ENCODE data around the gene CBX2. TPM values are rescaled to one million over a fixed set of nuclear protein-coding genes. Genes with fewer than 3 reads are reported as not detected.

Gene CBX2
- total RNA-seq, 1 donor from 2014 or later, result 5.7 TPM

DNA sequence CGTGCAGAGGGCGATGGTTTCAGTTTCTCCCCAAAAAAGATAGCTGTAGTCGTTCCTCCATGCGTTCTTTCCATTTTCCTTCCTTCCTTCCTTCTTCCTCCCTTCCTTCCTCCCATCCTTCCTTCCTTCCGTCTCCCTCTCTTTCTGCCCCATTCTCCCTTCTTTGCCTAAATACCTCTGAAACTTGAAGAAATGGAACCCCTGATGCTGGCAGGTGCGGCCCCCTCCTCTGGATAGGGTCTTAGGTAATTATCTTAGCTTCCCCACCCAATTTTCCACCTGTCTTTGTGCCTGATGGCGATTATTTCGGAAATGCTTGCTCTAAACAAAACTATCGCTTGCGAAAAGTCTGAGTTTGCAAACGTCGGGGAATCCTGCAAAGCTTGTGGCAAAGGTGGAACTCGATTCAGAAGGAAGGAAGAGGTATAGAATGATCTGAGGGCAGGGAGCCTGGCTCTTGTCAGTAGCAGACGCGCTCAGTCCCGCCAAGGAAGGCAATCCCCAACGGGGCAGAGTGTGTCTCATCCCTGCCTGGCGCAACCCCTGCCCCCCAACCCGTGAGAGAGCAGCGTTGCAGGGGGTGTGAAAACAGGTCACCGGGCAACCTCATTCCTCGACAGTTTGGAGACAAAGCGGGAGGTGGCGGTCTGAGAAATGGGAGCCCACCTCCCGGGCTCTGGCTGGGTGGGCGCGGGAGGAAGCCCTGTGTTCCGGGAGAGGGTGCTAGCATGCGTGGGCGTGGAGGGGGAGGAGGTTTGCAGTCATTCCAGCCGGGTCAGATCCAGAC, 21.8 kb downstream of the CBX2 start:
- H3K27me3 ChIP-seq (ENCODE audit: control insufficient read depth in 3 of 3, insufficient read depth in 3 of 3, low read length in 3 of 3), result peaks cover 67 to 73% (median 70%) of the 10 kb centered on the region in 3 donors
- H3K9me3 ChIP-seq (ENCODE audit: control insufficient read depth in 3 of 3, low read length in 3 of 3), result no peaks in the 10 kb centered on the region
- no peaks in the 10 kb centered on the region for H3K36me3 ChIP-seq (ENCODE audit: control insufficient read depth in 3 of 3, insufficient read depth in 3 of 3, low read length in 3 of 3)
- peak overlapping the region in 1 of 3 donors; percentile 29 for H3K4me3 ChIP-seq (ENCODE audit: low read length in 3 of 3)
- peak overlapping the region in 1 of 3 donors; percentile 16 for H3K9ac ChIP-seq (ENCODE audit: low read depth in 1 of 3, low read length in 3 of 3)
- no peak overlapping the region for H3K27ac ChIP-seq (ENCODE audit: low read depth, low read length)
- H3K4me1 ChIP-seq (ENCODE audit: control insufficient read depth in 3 of 3, insufficient read depth in 3 of 3, low read length in 3 of 3), result peaks cover 39 to 49% (median 45%) of the 10 kb centered on the region in 3 donors

DNA sequence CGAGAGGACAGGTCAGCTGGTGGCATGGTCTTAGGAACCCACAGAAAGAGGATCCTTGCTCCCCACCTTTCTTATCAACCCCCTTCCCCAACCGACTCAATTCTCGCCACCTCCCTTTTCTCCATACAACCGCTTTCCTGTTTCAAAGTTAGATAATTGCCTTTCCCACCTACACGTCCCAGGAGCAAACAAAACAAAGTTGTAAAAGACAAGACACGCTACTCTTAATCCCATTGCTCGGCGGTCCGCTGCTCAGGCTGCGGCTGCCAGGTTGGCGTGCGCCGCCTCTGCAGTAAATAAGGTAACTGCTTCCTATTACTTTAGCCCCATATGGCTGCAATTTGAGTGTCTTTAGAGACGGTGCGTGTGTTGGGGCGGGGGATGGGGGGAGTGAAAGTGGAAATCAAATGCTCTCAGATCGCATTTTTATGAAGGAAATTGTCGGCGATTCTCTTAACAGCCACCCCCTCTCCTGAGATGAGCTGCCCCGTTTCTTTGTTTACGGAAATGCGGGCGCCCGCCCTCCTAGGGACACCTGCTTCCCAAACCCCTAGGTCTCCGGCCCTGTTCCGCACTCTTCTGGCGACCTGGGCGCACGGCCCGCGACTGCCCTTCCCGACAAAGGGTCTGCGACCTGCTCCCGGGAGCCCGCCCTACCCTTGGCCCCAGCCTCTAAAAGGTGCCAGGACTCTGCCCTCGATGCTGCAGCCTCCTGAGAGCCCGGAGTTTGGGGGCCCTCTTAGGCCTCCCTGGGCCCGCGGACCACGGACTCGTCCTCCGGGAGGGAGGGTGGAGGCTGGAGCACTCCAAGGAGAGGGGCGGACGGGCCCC, 22.6 kb downstream of the CBX2 start:
- H3K27me3 ChIP-seq (ENCODE audit: control insufficient read depth in 3 of 3, insufficient read depth in 3 of 3, low read length in 3 of 3), result peaks cover 75 to 78% (median 78%) of the 10 kb centered on the region in 3 donors
- H3K9ac ChIP-seq (ENCODE audit: low read depth in 1 of 3, low read length in 3 of 3), result no peak overlapping the region
- no peaks in the 10 kb centered on the region for H3K36me3 ChIP-seq (ENCODE audit: control insufficient read depth in 3 of 3, insufficient read depth in 3 of 3, low read length in 3 of 3)
- peaks cover 39 to 49% (median 45%) of the 10 kb centered on the region in 3 donors for H3K4me1 ChIP-seq (ENCODE audit: control insufficient read depth in 3 of 3, insufficient read depth in 3 of 3, low read length in 3 of 3)
- H3K4me3 ChIP-seq (ENCODE audit: low read length in 3 of 3), result no peak overlapping the region
- no peak overlapping the region for H3K27ac ChIP-seq (ENCODE audit: low read depth, low read length)
- H3K9me3 ChIP-seq (ENCODE audit: control insufficient read depth in 3 of 3, low read length in 3 of 3), result no peaks in the 10 kb centered on the region

DNA sequence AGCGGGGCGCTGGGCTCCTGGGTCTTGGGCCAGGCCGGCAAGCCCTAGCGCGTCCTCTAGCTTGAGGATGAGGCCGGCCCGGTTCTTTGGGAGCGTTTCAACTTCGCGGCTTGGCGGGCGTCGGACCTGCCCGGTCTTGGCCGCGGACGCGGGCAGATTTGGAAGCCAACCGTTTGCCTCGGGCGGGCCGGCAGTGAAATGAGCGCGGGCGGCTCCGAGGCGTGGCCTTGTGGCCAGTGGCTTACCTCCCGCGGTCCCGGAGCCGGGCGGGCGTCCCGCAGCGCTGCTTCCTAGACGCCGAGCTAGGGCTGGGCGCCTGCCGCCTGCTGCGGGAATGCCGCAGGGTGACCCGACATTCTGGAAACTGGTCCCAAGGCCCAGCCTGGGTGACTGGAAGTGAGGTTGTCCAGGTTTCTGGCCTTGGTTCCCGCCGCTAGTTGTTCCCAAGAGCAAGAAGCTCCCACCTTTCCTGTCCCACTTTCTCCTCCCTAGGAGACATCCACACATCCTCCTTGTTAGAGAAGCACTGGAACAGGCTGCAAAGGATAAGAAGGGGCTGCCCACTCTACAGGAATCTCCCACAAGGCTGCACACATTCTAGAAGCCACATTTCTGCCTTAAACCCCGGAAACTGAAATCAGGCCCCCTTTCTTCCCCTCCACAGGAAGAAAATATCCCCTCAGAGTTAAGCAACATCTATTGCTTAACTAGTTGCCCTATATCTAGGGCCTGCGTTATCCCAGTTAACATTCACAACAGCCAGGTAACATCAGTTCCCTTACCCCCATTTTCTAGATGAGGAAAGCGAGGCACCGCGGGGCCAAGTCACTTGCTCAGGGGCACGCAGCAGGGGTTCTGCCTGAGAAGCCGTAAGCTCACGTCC, 23.4 kb downstream of the CBX2 start:
- H3K9me3 ChIP-seq (ENCODE audit: control insufficient read depth in 3 of 3, low read length in 3 of 3), result no peaks in the 10 kb centered on the region
- H3K4me1 ChIP-seq (ENCODE audit: control insufficient read depth in 3 of 3, insufficient read depth in 3 of 3, low read length in 3 of 3), result peaks cover 33 to 42% (median 41%) of the 10 kb centered on the region in 3 donors
- H3K27ac ChIP-seq (ENCODE audit: low read depth, low read length), result no peak overlapping the region
- H3K27me3 ChIP-seq (ENCODE audit: control insufficient read depth in 3 of 3, insufficient read depth in 3 of 3, low read length in 3 of 3), result peaks cover 84 to 87% (median 87%) of the 10 kb centered on the region in 3 donors
- H3K9ac ChIP-seq (ENCODE audit: low read depth in 1 of 3, low read length in 3 of 3), result no peak overlapping the region
- no peak overlapping the region for H3K4me3 ChIP-seq (ENCODE audit: low read length in 3 of 3)
- no peaks in the 10 kb centered on the region for H3K36me3 ChIP-seq (ENCODE audit: control insufficient read depth in 3 of 3, insufficient read depth in 3 of 3, low read length in 3 of 3)

DNA sequence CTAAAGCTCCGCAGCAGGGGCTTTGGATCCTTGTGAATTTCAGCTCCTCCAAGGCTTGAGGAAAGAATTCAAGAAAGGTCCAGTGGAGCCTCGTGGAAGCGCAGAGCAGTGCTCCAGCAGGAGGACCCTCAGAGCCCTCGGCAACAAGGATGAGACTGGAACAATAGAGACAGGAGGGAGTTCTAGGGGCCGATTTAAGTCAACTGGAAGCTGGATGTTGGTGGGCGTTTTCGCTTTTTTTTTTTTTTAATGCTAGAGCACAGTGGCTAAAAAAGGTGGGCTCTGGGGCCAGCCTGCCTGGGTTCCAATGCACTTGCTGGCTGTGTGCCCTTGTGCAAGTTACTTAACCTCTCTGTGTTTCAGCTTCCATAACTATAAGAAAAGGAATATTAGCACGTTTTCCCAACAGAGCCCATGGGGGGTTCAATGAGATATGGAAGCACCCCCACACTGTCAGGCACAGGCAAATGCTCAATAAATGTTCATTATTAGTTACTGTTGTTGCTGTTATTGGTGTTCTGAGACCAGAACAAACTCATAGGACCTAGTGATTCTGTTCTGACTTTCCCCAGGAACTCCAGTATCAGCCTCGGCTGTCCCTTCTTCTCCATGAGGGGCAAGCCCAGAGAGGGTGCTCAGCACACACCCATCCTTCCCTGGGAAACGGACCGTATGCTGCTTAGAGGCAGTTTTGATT, 24.2 kb downstream of the CBX2 start:
- H3K4me3 ChIP-seq (ENCODE audit: low read length in 3 of 3), result no peak overlapping the region

DNA sequence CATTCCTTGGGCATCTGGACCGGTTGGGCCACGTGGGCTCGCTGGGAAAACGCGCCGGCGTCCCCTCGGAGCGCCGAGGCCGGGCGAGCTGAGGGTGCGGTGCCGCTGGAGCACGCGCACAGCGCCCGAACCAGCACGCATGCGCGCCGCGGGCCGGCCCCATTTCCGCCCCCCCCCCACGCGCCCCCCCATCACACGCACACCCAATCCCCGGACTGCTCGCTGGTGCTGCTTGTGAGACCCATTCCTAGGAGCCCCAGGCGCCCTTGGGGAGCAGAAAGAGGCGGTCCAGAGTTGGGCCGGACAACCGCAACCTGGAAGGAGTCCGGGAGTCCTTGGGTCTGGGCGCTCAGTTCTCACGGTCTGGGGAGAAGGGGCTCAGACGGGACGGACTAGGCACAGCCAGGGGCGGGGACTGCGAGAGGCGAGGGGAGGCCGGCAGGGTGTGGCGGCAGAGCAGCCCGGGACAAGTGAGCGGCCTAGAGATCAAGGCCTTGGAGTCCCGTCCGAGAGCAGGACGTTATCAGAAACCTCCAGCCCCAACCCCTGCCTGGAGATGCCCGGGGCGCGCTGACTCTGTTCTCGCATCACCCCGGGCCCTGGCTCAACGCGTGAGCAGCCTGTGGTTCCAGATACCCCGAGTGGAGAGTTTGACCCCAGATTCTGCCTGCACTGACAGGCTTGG, 24.9 kb downstream of the CBX2 start:
- H3K36me3 ChIP-seq (ENCODE audit: control insufficient read depth in 3 of 3, insufficient read depth in 3 of 3, low read length in 3 of 3), result no peaks in the 10 kb centered on the region
- peaks cover 31 to 39% (median 37%) of the 10 kb centered on the region in 3 donors for H3K4me1 ChIP-seq (ENCODE audit: control insufficient read depth in 3 of 3, insufficient read depth in 3 of 3, low read length in 3 of 3)
- no peak overlapping the region for H3K9ac ChIP-seq (ENCODE audit: low read depth in 1 of 3, low read length in 3 of 3)
- no peaks in the 10 kb centered on the region for H3K9me3 ChIP-seq (ENCODE audit: control insufficient read depth in 3 of 3, low read length in 3 of 3)
- H3K27me3 ChIP-seq (ENCODE audit: control insufficient read depth in 3 of 3, insufficient read depth in 3 of 3, low read length in 3 of 3), result peaks cover 99 to 100% (median 99%) of the 10 kb centered on the region in 3 donors
- H3K27ac ChIP-seq (ENCODE audit: low read depth, low read length), result no peak overlapping the region
- H3K4me3 ChIP-seq (ENCODE audit: low read length in 3 of 3), result no peak overlapping the region

More for the DNA sequence above, 24.2 kb downstream of the CBX2 start:
- peaks cover 32 to 40% (median 39%) of the 10 kb centered on the region in 3 donors for H3K4me1 ChIP-seq (ENCODE audit: control insufficient read depth in 3 of 3, insufficient read depth in 3 of 3, low read length in 3 of 3)
- no peak overlapping the region for H3K27ac ChIP-seq (ENCODE audit: low read depth, low read length)
- no peaks in the 10 kb centered on the region for H3K36me3 ChIP-seq (ENCODE audit: control insufficient read depth in 3 of 3, insufficient read depth in 3 of 3, low read length in 3 of 3)
- no peaks in the 10 kb centered on the region for H3K9me3 ChIP-seq (ENCODE audit: control insufficient read depth in 3 of 3, low read length in 3 of 3)
- no peak overlapping the region for H3K9ac ChIP-seq (ENCODE audit: low read depth in 1 of 3, low read length in 3 of 3)
- H3K27me3 ChIP-seq (ENCODE audit: control insufficient read depth in 3 of 3, insufficient read depth in 3 of 3, low read length in 3 of 3), result peaks cover 92 to 95% (median 94%) of the 10 kb centered on the region in 3 donors

DNA sequence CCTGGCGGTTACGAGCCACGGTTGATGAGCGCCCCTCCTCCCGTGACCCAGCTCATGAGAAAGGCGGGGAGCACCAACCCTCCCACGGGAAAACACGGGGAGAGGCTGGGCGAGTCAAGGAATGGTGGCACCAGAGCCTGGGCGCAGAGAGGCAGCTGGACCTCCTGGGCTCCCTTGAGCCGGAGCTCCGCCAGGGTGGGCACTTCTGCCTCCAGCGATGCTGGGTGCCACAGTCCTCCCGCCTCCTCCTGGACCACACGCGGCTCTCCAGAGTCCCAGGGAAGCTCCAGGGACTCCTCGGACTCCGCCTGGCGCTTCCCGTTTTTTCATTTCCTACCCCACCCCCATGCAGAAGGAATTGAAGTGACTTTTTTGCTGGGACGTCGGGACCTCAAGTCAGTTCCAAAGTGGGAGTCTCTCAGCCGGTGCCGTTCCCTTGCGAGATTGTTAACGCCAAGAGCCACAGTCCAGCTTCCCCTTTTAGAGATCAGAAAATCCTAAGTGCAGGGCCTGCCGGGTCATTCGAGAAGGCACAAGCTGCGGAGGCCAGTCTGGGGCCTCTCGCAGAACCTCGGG, 25.6 kb downstream of the CBX2 start:
- Histone ChIP-seq H3K9ac (ENCODE audit: low read depth in 1 of 3, low read length in 3 of 3) (no peak overlapping the region), H3K4me3 (ENCODE audit: low read length in 3 of 3) (no peak overlapping the region), H3K4me1 (ENCODE audit: control insufficient read depth in 3 of 3, insufficient read depth in 3 of 3, low read length in 3 of 3) (peaks cover 26 to 33% (median 31%) of the 10 kb centered on the region in 3 donors), H3K27ac (ENCODE audit: low read depth, low read length) (no peak overlapping the region), H3K27me3 (ENCODE audit: control insufficient read depth in 3 of 3, insufficient read depth in 3 of 3, low read length in 3 of 3) (peaks cover 99 to 100% (median 99%) of the 10 kb centered on the region in 3 donors), H3K9me3 (ENCODE audit: control insufficient read depth in 3 of 3, low read length in 3 of 3) (no peaks in the 10 kb centered on the region), H3K36me3 (ENCODE audit: control insufficient read depth in 3 of 3, insufficient read depth in 3 of 3, low read length in 3 of 3) (no peaks in the 10 kb centered on the region)

DNA sequence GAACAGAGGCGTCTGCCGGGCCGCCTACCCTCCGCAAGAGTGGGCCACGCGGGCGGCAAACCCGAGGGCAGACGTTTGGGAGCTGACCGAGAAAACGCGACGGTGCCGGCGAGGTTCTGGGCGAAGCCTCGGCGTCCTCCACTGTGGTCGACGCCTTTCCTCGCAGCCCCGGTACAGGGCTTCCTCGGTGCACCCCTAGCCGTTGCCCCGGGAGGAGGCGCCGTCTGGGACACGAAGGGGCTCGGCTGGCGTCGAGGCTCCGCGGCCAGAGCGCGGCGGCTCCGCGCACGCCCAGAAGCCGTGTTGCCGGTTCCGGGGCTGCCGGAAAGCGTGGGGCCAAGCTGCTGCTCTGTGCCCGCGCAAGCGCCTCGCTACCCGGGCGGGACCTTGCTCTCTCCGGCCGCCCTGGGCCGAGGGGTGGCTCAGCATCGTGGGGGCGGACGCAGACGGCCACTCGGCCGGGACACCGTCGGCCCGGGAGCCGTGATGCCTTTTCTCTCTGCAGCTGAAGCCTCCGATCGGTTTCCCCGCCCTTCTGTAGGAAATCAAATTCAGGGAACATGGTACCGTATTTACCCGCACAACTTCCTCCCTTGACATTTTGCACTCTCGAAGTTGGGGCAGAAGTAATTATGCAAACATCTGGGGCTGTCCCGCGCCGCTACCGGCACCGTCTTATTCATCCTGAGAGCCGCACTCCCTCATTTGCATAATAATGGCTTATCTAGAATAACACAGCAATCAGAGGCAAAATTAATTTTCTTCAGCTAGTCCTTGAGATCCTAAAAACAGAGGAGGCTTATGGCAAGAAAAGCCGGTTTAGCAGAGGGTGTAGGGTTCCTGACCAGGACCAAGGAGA, 26.3 kb downstream of the CBX2 start:
- H3K36me3 ChIP-seq (ENCODE audit: control insufficient read depth in 3 of 3, insufficient read depth in 3 of 3, low read length in 3 of 3), result no peaks in the 10 kb centered on the region
- H3K9ac ChIP-seq (ENCODE audit: low read depth in 1 of 3, low read length in 3 of 3), result no peak overlapping the region
- H3K4me1 ChIP-seq (ENCODE audit: control insufficient read depth in 3 of 3, insufficient read depth in 3 of 3, low read length in 3 of 3), result peaks cover 20 to 31% (median 28%) of the 10 kb centered on the region in 3 donors
- no peaks in the 10 kb centered on the region for H3K9me3 ChIP-seq (ENCODE audit: control insufficient read depth in 3 of 3, low read length in 3 of 3)
- peaks cover 99 to 100% (median 99%) of the 10 kb centered on the region in 3 donors for H3K27me3 ChIP-seq (ENCODE audit: control insufficient read depth in 3 of 3, insufficient read depth in 3 of 3, low read length in 3 of 3)
- H3K4me3 ChIP-seq (ENCODE audit: low read length in 3 of 3), result no peak overlapping the region
- no peak overlapping the region for H3K27ac ChIP-seq (ENCODE audit: low read depth, low read length)

Data from skeletal muscle tissue (tissue), 4 donors.